IMR-90 (cell line): Measurements from ENCODE around the gene AWAT1. TPM values are rescaled to one million over a fixed set of nuclear protein-coding genes. Genes with fewer than 3 reads are reported as not detected.

Experiments
- ATAC-seq: fragments of 200-7000 bp; cut with Tn5 transposase; 2 replicates; pipeline ENCODE4 v1.9.1; 2020; ENCODE audit warnings: low read depth, mild to moderate bottlenecking, moderate library complexity
- BruUV-seq: library from RNA; stranded (reverse); fragments of 400-500 nt; replicated peaks from 2 replicates; lab custom pipeline; 2021; lab: Mats Ljungman, UMichigan
- CTCF ChIA-PET: fragments of 300-600 bp; formaldehyde crosslinking; extraction: SDS; loops from one replicate; lab custom pipeline; 2021; ENCODE audit warnings: antibody characterized with exemption; lab: Yijun Ruan, JAX
- POLR2A ChIA-PET: fragments of 300-600 bp; sonication (Branson Sonifier 250); formaldehyde crosslinking; loops from one replicate; lab custom pipeline; 2022; ENCODE audit warnings: antibody characterized with exemption; ENCODE audit not compliant: unreplicated experiment; lab: Charles Lee
- DNase-seq: peaks from one replicate; pipeline ENCODE4 v3.0.0; 2013
- H2AFZ ChIP-seq: replicated peaks from 2 replicates; pipeline ENCODE3; 2013; ENCODE audit warnings: low read length, mild to moderate bottlenecking; ENCODE audit not compliant: poor library complexity
- H2AK5ac ChIP-seq: 2 replicates; pipeline ENCODE4 v1.6.1; 2013; ENCODE audit warnings: low read depth, low read length, inconsistent platforms
- H2AK9ac ChIP-seq: replicated peaks from 2 replicates; pipeline ENCODE3; 2013; ENCODE audit warnings: mild to moderate bottlenecking, low read depth, low read length, moderate library complexity; ENCODE audit not compliant: poor library complexity
- H2BK120ac ChIP-seq: 2 replicates; pipeline ENCODE4 v1.6.1; 2013; ENCODE audit warnings: low read depth, low read length, inconsistent platforms
- H2BK15ac ChIP-seq: 3 replicates; pipeline ENCODE4 v1.6.1; 2013; ENCODE audit warnings: low read depth, low read length, inconsistent platforms
- H2BK20ac ChIP-seq: 2 replicates; pipeline ENCODE4 v1.6.1; 2013; ENCODE audit warnings: low read depth, mild to moderate bottlenecking, inconsistent platforms, low read length, moderate library complexity
- H2BK5ac ChIP-seq: 2 replicates; pipeline ENCODE4 v1.6.1; 2013; ENCODE audit warnings: mild to moderate bottlenecking, low read depth, low read length, inconsistent platforms; ENCODE audit not compliant: poor library complexity, severe bottlenecking
- H3K14ac ChIP-seq: replicated peaks from 2 replicates; pipeline ENCODE4 v1.6.1; 2013; ENCODE audit warnings: low read depth, low read length, inconsistent platforms
- H3K18ac ChIP-seq: 2 replicates; pipeline ENCODE4 v1.6.1; 2013; ENCODE audit warnings: low read depth, low read length, control low read depth
- H3K23ac ChIP-seq: 2 replicates; pipeline ENCODE4 v1.6.1; 2013; ENCODE audit warnings: low read depth, low read length, inconsistent platforms
- H3K27ac ChIP-seq: 2 replicates; pipeline ENCODE4 v1.5.1; 2013; ENCODE audit warnings: mild to moderate bottlenecking, control low read depth, low read length; ENCODE audit not compliant: insufficient read depth
- H3K27me3 ChIP-seq: 2 replicates; pipeline ENCODE4 v1.6.1; 2013; ENCODE audit warnings: low read length; ENCODE audit not compliant: control insufficient read depth, insufficient read depth
- H3K36me3 ChIP-seq: 2 replicates; pipeline ENCODE4 v1.6.1; 2013; ENCODE audit warnings: low read length, mixed read lengths; ENCODE audit not compliant: control insufficient read depth, insufficient read depth
- H3K4ac ChIP-seq: 2 replicates; pipeline ENCODE4 v1.6.1; 2013; ENCODE audit warnings: low read depth, low read length, inconsistent platforms
- H3K4me1 ChIP-seq: 2 replicates; pipeline ENCODE4 v1.6.1; 2013; ENCODE audit warnings: low read length, mixed read lengths; ENCODE audit not compliant: control insufficient read depth, insufficient read depth
- H3K4me2 ChIP-seq: 2 replicates; pipeline ENCODE4 v1.6.1; 2013; ENCODE audit warnings: low read depth, mild to moderate bottlenecking, control low read depth, low read length, moderate library complexity
- H3K4me3 ChIP-seq: 2 replicates; pipeline ENCODE4 v1.5.1; 2013; ENCODE audit warnings: low read depth, mild to moderate bottlenecking, control low read depth, low read length, moderate library complexity; ENCODE audit not compliant: insufficient read depth
- H3K56ac ChIP-seq: 2 replicates; pipeline ENCODE4 v1.6.1; 2013; ENCODE audit warnings: low read length, inconsistent platforms; ENCODE audit not compliant: insufficient read depth; ENCODE audit errors: extremely low read depth
- H3K79me1 ChIP-seq, 2 experiments: 2 replicates each; pipeline ENCODE4 v1.6.1; 2013; ENCODE audit warnings: low read length in 2 of 2, inconsistent platforms in 1 of 2, low read depth in 1 of 2
- H3K9ac ChIP-seq: 2 replicates; pipeline ENCODE4 v1.6.1; 2013; ENCODE audit warnings: low read depth, low read length, control low read depth
- H3K9me1 ChIP-seq: 2 replicates; pipeline ENCODE4 v1.6.1; 2013; ENCODE audit warnings: low read length, inconsistent platforms; ENCODE audit not compliant: insufficient read depth
- H3K9me3 ChIP-seq: 2 replicates; pipeline ENCODE4 v1.6.1; 2013; ENCODE audit warnings: low read length; ENCODE audit not compliant: control insufficient read depth, insufficient read depth
- H4K20me1 ChIP-seq: 2 replicates; pipeline ENCODE4 v1.6.1; 2013; ENCODE audit warnings: low read length, inconsistent platforms; ENCODE audit not compliant: insufficient read depth
- H4K5ac ChIP-seq: 2 replicates; pipeline ENCODE4 v1.6.1; 2013; ENCODE audit warnings: mild to moderate bottlenecking, low read depth, low read length, control low read depth
- H4K8ac ChIP-seq, 2 experiments: 2 replicates each; pipeline ENCODE4 v1.6.1; 2013; ENCODE audit warnings: low read depth in 2 of 2, low read length in 2 of 2, control low read depth in 1 of 2, inconsistent platforms in 1 of 2
- H4K91ac ChIP-seq: 2 replicates; pipeline ENCODE4 v1.6.1; 2013; ENCODE audit warnings: low read depth, low read length, inconsistent platforms; ENCODE audit not compliant: insufficient read depth
- BHLHE40 ChIP-seq: fragments of 150-350 bp; IDR thresholded peaks from 2 replicates; pipeline ENCODE4 v1.6.1; 2016; ENCODE audit warnings: mild to moderate bottlenecking, low read depth, low read length
- MAFK ChIP-seq: IDR thresholded peaks from 2 replicates; pipeline ENCODE4 v1.6.1; 2012; ENCODE audit warnings: low read depth, low read length, improper control_type of control experiment
- NFE2L2 ChIP-seq: fragments of 150-350 bp; IDR thresholded peaks from 2 replicates; pipeline ENCODE4 v1.6.1; 2016; ENCODE audit warnings: low read depth, mild to moderate bottlenecking, low read length
- POLR2A ChIP-seq: IDR thresholded peaks from 2 replicates; pipeline ENCODE4 v1.6.1; 2012; ENCODE audit warnings: mild to moderate bottlenecking, low read depth, low read length
- RAD21 ChIP-seq: IDR thresholded peaks from 2 replicates; pipeline ENCODE4 v1.6.1; 2012; ENCODE audit warnings: low read length, improper control_type of control experiment
- RCOR1 ChIP-seq: IDR thresholded peaks from 2 replicates; pipeline ENCODE4 v1.6.1; 2012; ENCODE audit warnings: mild to moderate bottlenecking, low read length, improper control_type of control experiment; ENCODE audit not compliant: insufficient replicate concordance
- USF2 ChIP-seq: fragments of 150-350 bp; IDR thresholded peaks from 2 replicates; pipeline ENCODE4 v1.6.1; 2017; ENCODE audit warnings: mild to moderate bottlenecking, antibody characterized with exemption, low read length, low read depth
- WGBS, 2 experiments: methylation state at CpG; one replicate each; pipeline versions ENCODE4 v1.1.5 to v1.1.7; 2013; ENCODE audit warnings: missing lambda C conversion rate in 2 of 2; ENCODE audit not compliant: insufficient read length in 1 of 2; ENCODE audit errors: extremely low coverage in 2 of 2; 5-methylcytosine and 5-hydroxymethylcytosine counted together
- dilution Hi-C: fragments of 300-500 bp; cut with HindIII; formaldehyde crosslinking; loops from one replicate; pipeline ENCODE4 v1.14.3; 2018; ENCODE audit warnings: low sequenced_read_pairs; ENCODE audit not compliant: unreplicated experiment
- in situ Hi-C: fragments of 300-500 bp; cut with MboI; formaldehyde crosslinking; loops from 3 replicates; pipeline ENCODE4 v1.14.3; 2019; ENCODE audit warnings: low sequenced_read_pairs, inconsistent platforms, mixed read lengths
- intact Hi-C: fragments of 100-400 bp; cut with micrococcal nuclease; formaldehyde crosslinking; loops from 2 replicates; pipeline ENCODE4 v1.10.0; 2022
- polyA plus RNA-seq, 3 experiments: library from polyadenylated mRNA; depleted of rRNA; stranded (reverse); fragments of >200 nt; gene quantifications; 2 replicates each; pipeline ENCODE4 v1.2.3, GENCODE V29; 2012; ENCODE audit warnings: low replicate concordance in 1 of 3
- total RNA-seq: library from RNA; depleted of rRNA; stranded (reverse); fragments of >200 nt; gene quantifications from 2 replicates; pipeline ENCODE4 v1.2.3, GENCODE V29; 2012

Gene AWAT1
- total and polyA plus RNA-seq, 2 of the 4 experiments (the other 2 are of a cell fraction) = not detected

GRCh38 chrX:70255452-70255851 is 21.0 kb downstream of the AWAT1 start:
- H2AFZ ChIP-seq = no peak overlapping the region
- H2AK5ac ChIP-seq = no peak overlapping the region
- H3K4me2 ChIP-seq = no peak overlapping the region
- in situ Hi-C loops (no loop called here), intact Hi-C loops (no loop called here), dilution Hi-C loops (no loop called here)
- H2BK20ac ChIP-seq = no peak overlapping the region
- no peak overlapping the region for H2BK5ac ChIP-seq
- POLR2A ChIA-PET = no interaction called here
- H3K79me1 ChIP-seq = no peaks in the 10 kb centered on the region
- peaks cover 5% of the 10 kb centered on the region; the same call in 1 of the 2 replicates for H3K27me3 ChIP-seq
- H3K4me1 ChIP-seq = no peaks in the 10 kb centered on the region; the same call in 1 of the 2 replicates
- H3K14ac ChIP-seq = no peak overlapping the region
- no CpG with 5 or more reads among the region's 2 CpGs for WGBS, 2 experiments
- H3K27ac ChIP-seq = no peak overlapping the region
- no peak overlapping the region for H3K4ac ChIP-seq
- H3K4me3 ChIP-seq = no peak overlapping the region
- BruUV-seq = no TSS peak
- H3K36me3 ChIP-seq = no peaks in the 10 kb centered on the region
- H3K56ac ChIP-seq = no peak overlapping the region
- no peak overlapping the region for H3K9ac ChIP-seq
- no peak overlapping the region for H4K91ac ChIP-seq
- H3K23ac ChIP-seq = no peak overlapping the region
- no peak overlapping the region for H4K8ac ChIP-seq
- TF ChIP-seq USF2 = no peak
- no peak for TF ChIP-seq BHLHE40
- TF ChIP-seq NFE2L2 = no peak
- TF ChIP-seq RCOR1 = no peak
- TF ChIP-seq POLR2A = no peak
- TF ChIP-seq RAD21 = no peak
- TF ChIP-seq MAFK = no peak
- H2BK15ac ChIP-seq = no peak overlapping the region
- no peak overlapping the region for H2AK9ac ChIP-seq
- no peak overlapping the region for H2BK120ac ChIP-seq
- H4K5ac ChIP-seq = no peak overlapping the region
- no peaks in the 10 kb centered on the region for H4K20me1 ChIP-seq
- ATAC-seq (no peak), DNase-seq (no peak)
- no peak overlapping the region for H3K18ac ChIP-seq
- CTCF ChIA-PET = no interaction called here
- H3K9me3 ChIP-seq = no peaks in the 10 kb centered on the region
- no peaks in the 10 kb centered on the region for H3K9me1 ChIP-seq
